Measurements from ENCODE around the gene OTP.

The OTP gene

GRCh38 chr5:77637998-77638762 lies at the start of gene OTP:
TSS of gene OTP (minus strand) at chr5:77638713. CDS start at chr5:77638549, 164 bp downstream.
- no peak for DNase-seq (ENCODE audit: low spot score)

DNA sequence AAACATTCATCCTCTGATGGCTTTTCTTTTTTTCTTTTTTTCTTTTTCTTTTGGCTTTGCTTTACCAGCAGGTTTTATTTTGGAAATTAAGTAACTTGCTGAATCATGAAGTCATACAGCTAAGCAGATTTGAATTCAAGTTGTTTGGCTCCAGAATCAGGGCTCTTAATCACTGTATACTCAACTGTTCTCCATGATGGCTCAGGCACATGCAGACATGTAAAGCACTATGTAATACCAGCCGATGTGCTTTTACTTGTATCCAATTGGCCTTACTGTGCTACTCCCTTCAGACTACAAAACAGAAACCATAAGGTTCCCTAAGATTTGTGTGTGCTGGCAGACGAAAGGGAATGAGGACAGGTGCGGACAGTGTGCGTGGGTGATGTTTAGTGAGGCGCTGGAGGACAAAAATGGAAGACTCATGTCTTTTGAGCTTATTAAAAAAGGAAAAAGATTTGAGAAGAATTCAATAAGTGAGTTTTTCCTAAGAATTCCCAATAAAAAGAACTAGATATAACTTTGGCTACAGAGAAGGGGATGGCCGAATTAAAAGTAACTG lies 44.7 kb upstream of the OTP start:
- DNase-seq (ENCODE audit: low spot score) = no peak

DNA sequence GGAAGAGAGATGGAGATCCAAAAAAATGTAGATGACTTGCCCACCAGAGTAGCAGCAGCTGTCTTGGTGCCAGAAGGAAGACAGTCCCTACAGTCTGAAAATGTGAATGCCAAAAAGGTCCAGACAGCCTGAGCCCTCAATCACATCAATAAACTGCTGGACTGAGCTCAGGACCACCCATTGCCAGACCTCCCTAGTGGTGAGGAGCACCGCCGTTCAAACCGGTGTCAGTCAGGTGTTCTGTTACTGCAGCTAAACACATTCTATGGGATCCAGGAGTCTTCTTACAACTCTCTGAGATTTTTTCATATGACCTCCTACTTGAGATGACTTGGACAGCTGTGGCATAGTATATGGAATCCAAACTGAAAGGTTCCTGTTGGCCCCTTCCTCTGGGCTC lies 32.0 kb upstream of the OTP start:
- DNase-seq (ENCODE audit: low spot score) = no peak

DNA sequence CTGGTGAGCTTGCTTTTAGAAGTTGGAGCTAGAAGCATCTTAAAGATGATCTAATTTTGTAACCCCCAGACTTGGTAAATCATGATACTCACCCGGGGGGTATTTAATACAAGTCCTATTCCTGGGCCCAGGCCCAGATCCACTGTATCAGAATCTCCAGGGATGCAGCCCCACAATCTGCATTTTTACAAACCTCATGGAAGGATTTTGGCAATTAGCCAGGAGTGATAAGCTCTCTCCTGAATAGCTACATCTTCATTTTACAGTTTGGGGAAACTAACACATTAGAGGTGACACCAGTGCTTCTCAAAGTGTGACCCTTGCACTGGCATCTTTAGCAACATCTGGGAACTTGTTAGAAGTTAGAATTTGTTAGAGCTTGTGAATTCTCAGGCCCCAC lies 31.2 kb upstream of the OTP start:
- no peak for DNase-seq (ENCODE audit: low spot score)

GRCh38 chr5:77663090-77663863 lies 24.8 kb upstream of the OTP start:
- DNase-seq (ENCODE audit: low spot score) = no peak

DNA sequence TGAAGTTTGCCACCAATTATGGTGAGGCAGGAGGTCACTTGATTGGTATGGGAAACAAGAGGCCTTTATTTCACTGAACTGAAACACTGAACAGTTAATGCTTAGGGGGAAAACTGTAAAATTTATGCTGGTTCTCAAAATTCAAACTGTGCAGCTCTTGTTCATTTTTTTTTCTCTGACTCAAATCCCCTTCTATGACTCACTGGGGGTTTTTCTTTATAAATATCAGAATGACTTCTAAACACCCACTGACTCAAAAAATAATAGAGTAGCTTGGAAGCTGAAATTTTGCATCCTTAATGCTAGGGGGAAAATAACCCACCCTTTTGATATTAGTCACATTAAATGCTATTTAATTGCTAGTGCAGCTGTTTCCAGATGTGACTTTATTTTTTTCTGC lies 24.1 kb upstream of the OTP start:
- DNase-seq (ENCODE audit: low spot score) = no peak

- DNase-seq (ENCODE audit: low spot score) = no peak
Measured at GRCh38 chr5:77658662-77659061, 20.1 kb upstream of the OTP start.

DNA sequence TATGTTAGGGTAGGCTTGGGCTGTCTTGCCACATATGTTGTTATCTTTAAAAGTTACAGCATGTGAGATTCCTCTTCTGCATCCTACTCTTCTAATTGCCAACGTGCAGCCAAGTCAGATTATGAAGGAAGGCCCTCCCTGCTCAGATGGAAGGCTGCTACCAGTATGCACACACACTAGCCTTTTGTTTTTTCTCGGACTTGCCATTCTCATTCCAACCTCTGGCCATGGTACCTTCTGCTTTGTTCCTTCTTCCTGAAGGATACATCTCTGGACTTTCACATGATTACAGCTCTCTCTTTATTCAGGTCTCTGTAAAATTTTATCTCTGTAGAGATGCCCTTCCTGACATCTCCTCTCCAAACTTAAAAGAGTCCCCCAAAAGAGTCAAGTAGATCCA lies 12.8 kb upstream of the OTP start:
- DNase-seq (ENCODE audit: low spot score) = no peak

DNA sequence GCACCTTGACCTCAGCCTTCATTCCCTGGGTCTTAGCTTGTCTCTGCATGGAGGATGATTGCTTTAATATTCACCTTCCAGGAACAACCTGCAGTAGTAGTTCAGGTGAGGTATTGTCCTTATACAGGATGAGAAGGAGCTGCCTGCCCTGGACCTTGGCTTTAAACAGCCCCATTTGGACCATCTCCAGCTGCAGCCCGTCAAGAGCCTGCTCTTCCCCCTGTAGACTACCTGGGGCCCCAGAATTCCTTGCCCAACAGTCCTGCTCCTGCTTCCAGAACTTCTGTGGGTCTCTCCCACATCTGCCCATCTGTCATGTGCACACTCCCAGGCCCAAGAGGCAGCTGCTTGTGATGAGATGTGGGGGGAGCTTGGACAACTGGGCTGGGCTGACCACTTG lies 12.2 kb upstream of the OTP start:
- DNase-seq (ENCODE audit: low spot score) = no peak

DNA sequence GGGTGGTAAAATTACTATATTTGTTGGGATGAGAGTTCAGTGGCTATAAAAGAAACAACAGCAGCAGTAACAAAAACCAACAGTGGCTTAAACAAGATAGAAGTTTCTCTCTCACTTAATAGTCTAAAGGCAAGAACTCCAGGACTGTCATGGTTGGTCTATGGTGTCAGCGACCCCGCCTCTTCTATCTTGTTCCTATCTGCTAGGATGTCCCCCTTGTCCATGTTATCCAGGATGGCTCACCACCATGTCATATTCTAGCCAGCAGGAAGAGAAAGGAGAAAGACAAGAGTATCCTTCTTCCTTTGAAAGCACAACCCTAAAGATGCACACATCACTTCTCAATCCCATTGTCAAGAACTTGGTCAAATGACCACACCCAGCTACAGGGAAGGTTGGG lies 11.3 kb upstream of the OTP start:
- DNase-seq (ENCODE audit: low spot score) = no peak

DNA sequence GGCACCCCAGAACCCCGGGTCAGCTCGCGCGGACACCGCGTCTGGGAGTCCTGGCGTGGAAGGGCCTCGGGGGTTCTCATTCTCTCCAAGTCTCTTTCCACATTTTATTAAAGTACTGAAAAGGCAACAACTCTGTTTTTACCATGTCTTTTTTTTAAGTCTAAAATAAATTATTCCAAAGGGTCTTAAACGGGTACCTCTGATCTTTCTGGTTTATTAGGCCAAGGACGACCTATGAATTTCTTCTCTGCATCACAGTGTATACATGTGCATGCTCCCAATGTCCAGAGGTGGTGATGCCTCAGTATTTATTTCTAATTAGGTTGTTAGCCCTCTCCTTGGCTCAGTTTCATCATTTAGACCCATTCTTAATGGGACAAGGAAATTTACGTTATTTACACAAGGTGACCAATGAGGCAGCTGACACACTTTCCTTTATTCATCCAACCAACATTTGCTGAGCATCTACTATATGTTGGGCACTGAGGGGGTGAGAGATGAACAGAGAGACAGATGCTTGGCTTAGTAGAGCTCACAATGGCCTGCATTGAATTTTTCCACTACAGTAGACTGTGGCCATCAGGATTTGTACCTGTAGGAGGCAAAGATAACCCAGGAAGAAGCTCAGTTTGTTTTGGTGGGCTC lies 7.6 kb upstream of the OTP start:
- no peak for DNase-seq (ENCODE audit: low spot score)

DNA sequence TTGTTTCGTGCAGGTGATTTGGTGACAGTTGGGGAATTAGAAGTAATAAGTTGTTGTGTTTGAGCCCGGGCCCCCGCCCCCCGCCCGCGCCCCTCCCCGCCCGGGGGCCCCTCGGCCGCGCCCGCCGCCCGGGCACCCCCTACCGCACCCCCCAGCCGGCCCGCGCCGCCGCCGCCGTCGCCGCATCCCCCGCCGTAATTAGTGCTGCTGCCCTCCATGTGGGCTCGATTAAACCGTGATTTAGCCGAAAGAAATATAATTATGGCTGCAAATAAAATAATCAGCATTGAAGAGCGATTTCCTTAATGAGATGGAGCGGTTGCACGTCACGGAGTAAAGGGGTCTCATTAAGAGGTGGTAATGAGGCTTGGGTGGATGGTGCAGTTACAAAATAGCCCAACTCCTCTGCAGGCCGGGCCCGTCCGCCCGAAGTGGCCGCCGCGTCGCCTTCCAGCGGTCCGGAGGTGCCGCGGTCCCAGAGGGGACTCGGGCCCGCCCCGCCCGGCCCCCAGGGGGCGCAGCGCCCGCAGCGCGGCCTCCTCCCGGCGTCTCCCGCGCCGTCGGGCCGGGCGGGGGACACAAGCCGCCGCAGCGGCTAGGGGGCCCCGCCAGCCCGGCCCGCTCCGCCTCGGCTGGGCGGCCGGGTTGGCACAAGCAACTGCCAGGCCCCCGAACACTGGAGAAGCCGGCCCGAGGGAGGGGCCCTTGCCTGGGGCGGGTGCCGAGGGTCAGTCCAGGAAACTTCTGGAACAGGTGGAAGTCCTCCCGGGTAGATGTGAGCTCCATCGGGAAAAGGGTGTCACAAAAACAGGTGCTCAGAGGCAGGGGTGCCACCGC lies 6.9 kb upstream of the OTP start:
- no peak for DNase-seq (ENCODE audit: low spot score)

- DNase-seq (ENCODE audit: low spot score) = no peak
Measured at GRCh38 chr5:77644371-77645157, 6.1 kb upstream of the OTP start.

GRCh38 chr5:77643654-77644370 lies 5.3 kb upstream of the OTP start:
- no peak for DNase-seq (ENCODE audit: low spot score)

DNA sequence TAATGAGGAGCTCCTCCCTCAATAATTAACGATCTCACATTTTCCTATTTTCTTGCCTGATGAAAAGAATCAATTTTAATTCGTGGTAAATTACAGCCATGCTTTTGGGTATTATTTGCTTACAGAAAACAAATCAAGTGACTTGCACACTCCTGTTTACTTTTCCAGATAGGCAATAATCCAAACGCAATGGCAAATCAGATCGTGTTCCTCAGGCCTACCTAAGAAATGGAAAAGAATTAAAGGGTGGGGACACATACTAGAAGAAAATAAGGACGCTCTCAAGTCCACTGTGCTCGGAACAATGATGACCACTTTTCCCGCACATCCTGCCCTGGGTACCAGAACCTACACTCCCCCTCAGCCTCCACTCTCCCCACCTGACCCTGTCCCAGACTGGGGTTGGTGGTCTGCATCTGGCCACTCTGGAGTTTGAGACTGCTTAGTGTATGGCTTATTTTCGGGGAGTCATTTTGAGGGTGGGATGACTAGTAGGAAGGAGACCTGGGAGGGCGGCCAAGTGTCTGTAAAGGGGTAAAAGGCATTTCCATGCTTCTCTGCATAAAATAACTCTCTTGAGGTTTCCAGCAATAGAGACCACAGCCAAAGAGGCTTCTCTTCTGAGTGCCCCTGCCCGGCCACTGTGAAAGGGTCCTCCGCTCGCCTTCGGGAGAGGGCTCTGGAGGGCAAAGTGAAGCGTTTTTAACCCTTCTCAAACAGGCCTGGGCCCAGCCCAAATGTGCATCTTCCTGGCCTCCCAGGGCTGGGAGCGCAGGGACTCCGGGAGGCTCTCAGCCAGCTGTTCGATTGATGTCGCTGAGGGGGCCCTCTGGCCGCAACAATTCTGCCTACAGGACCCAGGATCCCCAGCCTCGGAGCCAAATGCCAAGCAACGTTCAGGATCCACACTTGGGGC lies 4.5 kb upstream of the OTP start:
- no peak for DNase-seq (ENCODE audit: low spot score)

DNA sequence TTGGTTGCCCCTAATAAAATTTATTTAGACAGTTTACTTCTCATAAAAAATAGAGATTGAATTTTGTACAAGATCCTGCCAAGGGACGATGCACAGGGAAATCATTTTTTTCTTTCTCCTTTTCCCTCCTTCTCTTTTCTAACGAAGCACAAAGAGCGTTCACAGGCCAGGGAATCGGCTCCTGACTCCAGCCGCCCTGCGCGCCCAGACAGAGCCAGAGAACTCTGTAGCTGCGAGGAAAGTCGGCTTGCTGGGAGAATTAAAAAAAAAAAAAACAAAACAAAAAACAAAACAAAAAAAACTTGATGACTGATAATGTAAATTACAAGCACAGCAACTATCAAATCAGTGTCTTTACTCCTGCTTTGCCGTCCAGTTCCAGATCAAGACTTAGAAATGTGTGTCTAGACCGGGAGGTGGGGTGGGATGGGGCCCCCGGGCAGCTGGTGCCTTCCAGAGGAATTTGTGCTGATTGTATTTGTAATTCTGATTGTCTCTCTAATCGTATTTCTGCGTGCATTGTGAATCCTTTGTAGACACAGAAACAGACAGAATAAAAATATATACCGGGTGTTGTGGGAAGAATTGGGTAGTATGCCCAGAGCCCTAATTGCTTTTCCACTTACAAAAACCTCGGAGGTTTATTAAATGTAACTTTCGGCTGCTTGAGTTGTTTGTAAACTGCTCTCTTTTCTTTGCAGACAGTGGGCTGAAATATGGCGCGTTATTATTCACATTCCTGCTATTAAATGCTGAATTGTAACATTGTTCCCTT lies 3.6 kb upstream of the OTP start:
- no peak for DNase-seq (ENCODE audit: low spot score)

- DNase-seq (ENCODE audit: low spot score) = no peak
Measured at GRCh38 chr5:77641397-77641943, 3.0 kb upstream of the OTP start.
